GM12878 (cell line): ENCODE data around the gene MARVELD3. TPM values are rescaled to one million over a fixed set of nuclear protein-coding genes. Genes with fewer than 3 reads are reported as not detected.

Experiments used
- BHLHE40 ChIP-seq, 2 experiments: fragments of 450-650 bp in 1 of 2; IDR thresholded peaks; 2 replicates each; pipeline ENCODE4 v1.6.1; 2011 to 2017; ENCODE audit warnings: low read depth in 2 of 2, borderline replicate concordance in 1 of 2, improper control_type of control experiment in 1 of 2, low read length in 1 of 2, mild to moderate bottlenecking in 1 of 2
- FOS ChIP-seq: IDR thresholded peaks from 3 replicates; pipeline ENCODE4 v1.6.1; 2011; ENCODE audit warnings: borderline replicate concordance; ENCODE audit not compliant: insufficient read length; ENCODE audit errors: extremely low read depth
- IRF4 ChIP-seq: IDR thresholded peaks from 2 replicates; pipeline ENCODE4 v1.6.1; 2011; ENCODE audit warnings: low read depth, low read length
- KLF5 ChIP-seq: fragments of 450-650 bp; IDR thresholded peaks from 2 replicates; pipeline ENCODE4 v1.6.1; 2014; ENCODE audit warnings: mild to moderate bottlenecking; ENCODE audit not compliant: partially characterized antibody
- LARP7 ChIP-seq: fragments of 450-650 bp; IDR thresholded peaks from 2 replicates; pipeline ENCODE4 v1.6.1; 2017; ENCODE audit warnings: mild to moderate bottlenecking
- MTA3 ChIP-seq: IDR thresholded peaks from 2 replicates; pipeline ENCODE4 v1.6.1; 2012; ENCODE audit warnings: low read length, inconsistent platforms, borderline replicate concordance
- NBN ChIP-seq: fragments of 450-650 bp; IDR thresholded peaks from 2 replicates; pipeline ENCODE4 v1.6.1; 2016
- NFYA ChIP-seq: IDR thresholded peaks from 2 replicates; pipeline ENCODE4 v1.6.1; 2011; ENCODE audit warnings: low read depth, mild to moderate bottlenecking, low read length, improper control_type of control experiment, borderline replicate concordance
- POLR2AphosphoS2 ChIP-seq: IDR thresholded peaks from 2 replicates; pipeline ENCODE4 v1.6.1; 2011; ENCODE audit warnings: low read depth, mild to moderate bottlenecking, low read length, improper control_type of control experiment, moderate library complexity
- RAD51 ChIP-seq: fragments of 450-650 bp; IDR thresholded peaks from 2 replicates; pipeline ENCODE4 v1.6.1; 2016; ENCODE audit warnings: moderate library complexity, mild to moderate bottlenecking, inconsistent platforms
- TAF1 ChIP-seq: IDR thresholded peaks from 2 replicates; pipeline ENCODE4 v1.6.1; 2011; ENCODE audit warnings: mild to moderate bottlenecking, low read depth, low read length, borderline replicate concordance
- polyA plus RNA-seq, 11 experiments: library from polyadenylated mRNA; depleted of rRNA in 4 of 11; unstranded in 6 of 11; stranded (reverse) in 5 of 11; fragments of >200 nt; fragmentation: Nextera tagmentation in 4 of 11; fragmentation: Illumina TruSeq in 1 of 11; extraction: Ambion mirVana in 4 of 11; extraction: Trizol in 1 of 11; gene quantifications; 1 replicate in 1 of 11; 2 replicates in 10 of 11; pipeline versions ENCODE4 v1.2.1 to v1.2.3, GENCODE V29; 2011 to 2016; ENCODE audit warnings: inconsistent platforms in 2 of 11, missing spikeins in 2 of 11, low read depth in 1 of 11
- total RNA-seq, 4 experiments: library from RNA; depleted of rRNA in 3 of 4; stranded (reverse); fragments of >200 nt in 3 of 4; fragmentation: Illumina TruSeq in 1 of 4; extraction: Trizol in 1 of 4; gene quantifications; 2 replicates each; pipeline versions ENCODE4 v1.2.1 to v1.2.3, GENCODE V29; 2013 to 2021
- TF ChIP-seq, protein P1 (sequence below): fragments of 450-650 bp; IDR thresholded peaks from 2 replicates; pipeline ENCODE4 v1.6.1; 2016; ENCODE audit warnings: mild to moderate bottlenecking
- TF ChIP-seq, protein P2 (sequence below): fragments of 450-650 bp; IDR thresholded peaks from 2 replicates; pipeline ENCODE4 v1.6.1; 2017; ENCODE audit warnings: mild to moderate bottlenecking, moderate library complexity
- TF ChIP-seq, protein P3 (sequence below): fragments of 450-650 bp; formaldehyde crosslinking; IDR thresholded peaks from 2 replicates; pipeline ENCODE4 v1.5.0; 2022; ENCODE audit warnings: mild to moderate bottlenecking, missing genetic modification characterization
- TF ChIP-seq, protein P4 (sequence below): fragments of 450-650 bp; IDR thresholded peaks from 2 replicates; pipeline ENCODE4 v1.6.1; 2016; ENCODE audit warnings: mild to moderate bottlenecking, moderate library complexity, borderline replicate concordance

The MARVELD3 gene
- total and polyA plus RNA-seq, 10 of the 15 experiments (the other 5 are each of a cell fraction or from before 2014, with no cell fraction given) = 0.03 to 0.18 (median 0.09) TPM; not detected in 4

DNA sequence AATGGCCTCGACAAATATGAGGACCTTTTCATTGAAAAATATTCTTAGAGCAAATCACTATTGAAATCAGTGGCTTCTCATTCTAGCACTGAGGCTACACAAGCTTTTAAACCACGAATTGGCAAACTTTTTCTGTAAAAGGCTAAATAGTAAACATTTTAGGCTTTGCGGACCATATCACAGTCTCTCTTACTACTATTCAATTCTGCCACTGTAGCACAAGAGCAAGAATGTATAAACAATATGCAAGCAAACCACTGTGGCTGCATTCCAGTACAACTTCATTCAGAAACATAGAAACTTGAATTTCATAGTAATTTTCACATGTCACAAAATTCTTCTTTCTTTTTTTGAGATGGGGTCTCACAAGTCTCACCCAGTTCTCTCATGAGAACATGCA is 49.4 kb downstream of the MARVELD3 start (continued):
- TF ChIP-seq BHLHE40 (IDR thresholded peaks at IDR 0.05; ENCODE audit: borderline replicate concordance in 1 of 2, low read depth in 2 of 2, low read length in 1 of 2) (no peak), POLR2AphosphoS2 (no peak), RAD51 (no peak), MTA3 (no peak), IRF4 (no peak), TAF1 (no peak), KLF5 (no peak), FOS (no peak), NBN (no peak), LARP7 (no peak), NFYA (no peak)
- TF ChIP-seq, protein P1, sequence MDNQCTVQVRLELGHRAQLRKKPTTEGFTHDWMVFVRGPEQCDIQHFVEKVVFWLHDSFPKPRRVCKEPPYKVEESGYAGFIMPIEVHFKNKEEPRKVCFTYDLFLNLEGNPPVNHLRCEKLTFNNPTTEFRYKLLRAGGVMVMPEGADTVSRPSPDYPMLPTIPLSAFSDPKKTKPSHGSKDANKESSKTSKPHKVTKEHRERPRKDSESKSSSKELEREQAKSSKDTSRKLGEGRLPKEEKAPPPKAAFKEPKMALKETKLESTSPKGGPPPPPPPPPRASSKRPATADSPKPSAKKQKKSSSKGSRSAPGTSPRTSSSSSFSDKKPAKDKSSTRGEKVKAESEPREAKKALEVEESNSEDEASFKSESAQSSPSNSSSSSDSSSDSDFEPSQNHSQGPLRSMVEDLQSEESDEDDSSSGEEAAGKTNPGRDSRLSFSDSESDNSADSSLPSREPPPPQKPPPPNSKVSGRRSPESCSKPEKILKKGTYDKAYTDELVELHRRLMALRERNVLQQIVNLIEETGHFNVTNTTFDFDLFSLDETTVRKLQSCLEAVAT = no peak
- TF ChIP-seq, protein P2, sequence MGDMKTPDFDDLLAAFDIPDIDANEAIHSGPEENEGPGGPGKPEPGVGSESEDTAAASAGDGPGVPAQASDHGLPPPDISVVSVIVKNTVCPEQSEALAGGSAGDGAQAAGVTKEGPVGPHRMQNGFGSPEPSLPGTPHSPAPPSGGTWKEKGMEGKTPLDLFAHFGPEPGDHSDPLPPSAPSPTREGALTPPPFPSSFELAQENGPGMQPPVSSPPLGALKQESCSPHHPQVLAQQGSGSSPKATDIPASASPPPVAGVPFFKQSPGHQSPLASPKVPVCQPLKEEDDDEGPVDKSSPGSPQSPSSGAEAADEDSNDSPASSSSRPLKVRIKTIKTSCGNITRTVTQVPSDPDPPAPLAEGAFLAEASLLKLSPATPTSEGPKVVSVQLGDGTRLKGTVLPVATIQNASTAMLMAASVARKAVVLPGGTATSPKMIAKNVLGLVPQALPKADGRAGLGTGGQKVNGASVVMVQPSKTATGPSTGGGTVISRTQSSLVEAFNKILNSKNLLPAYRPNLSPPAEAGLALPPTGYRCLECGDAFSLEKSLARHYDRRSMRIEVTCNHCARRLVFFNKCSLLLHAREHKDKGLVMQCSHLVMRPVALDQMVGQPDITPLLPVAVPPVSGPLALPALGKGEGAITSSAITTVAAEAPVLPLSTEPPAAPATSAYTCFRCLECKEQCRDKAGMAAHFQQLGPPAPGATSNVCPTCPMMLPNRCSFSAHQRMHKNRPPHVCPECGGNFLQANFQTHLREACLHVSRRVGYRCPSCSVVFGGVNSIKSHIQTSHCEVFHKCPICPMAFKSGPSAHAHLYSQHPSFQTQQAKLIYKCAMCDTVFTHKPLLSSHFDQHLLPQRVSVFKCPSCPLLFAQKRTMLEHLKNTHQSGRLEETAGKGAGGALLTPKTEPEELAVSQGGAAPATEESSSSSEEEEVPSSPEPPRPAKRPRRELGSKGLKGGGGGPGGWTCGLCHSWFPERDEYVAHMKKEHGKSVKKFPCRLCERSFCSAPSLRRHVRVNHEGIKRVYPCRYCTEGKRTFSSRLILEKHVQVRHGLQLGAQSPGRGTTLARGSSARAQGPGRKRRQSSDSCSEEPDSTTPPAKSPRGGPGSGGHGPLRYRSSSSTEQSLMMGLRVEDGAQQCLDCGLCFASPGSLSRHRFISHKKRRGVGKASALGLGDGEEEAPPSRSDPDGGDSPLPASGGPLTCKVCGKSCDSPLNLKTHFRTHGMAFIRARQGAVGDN = no peak
- TF ChIP-seq, protein P3, sequence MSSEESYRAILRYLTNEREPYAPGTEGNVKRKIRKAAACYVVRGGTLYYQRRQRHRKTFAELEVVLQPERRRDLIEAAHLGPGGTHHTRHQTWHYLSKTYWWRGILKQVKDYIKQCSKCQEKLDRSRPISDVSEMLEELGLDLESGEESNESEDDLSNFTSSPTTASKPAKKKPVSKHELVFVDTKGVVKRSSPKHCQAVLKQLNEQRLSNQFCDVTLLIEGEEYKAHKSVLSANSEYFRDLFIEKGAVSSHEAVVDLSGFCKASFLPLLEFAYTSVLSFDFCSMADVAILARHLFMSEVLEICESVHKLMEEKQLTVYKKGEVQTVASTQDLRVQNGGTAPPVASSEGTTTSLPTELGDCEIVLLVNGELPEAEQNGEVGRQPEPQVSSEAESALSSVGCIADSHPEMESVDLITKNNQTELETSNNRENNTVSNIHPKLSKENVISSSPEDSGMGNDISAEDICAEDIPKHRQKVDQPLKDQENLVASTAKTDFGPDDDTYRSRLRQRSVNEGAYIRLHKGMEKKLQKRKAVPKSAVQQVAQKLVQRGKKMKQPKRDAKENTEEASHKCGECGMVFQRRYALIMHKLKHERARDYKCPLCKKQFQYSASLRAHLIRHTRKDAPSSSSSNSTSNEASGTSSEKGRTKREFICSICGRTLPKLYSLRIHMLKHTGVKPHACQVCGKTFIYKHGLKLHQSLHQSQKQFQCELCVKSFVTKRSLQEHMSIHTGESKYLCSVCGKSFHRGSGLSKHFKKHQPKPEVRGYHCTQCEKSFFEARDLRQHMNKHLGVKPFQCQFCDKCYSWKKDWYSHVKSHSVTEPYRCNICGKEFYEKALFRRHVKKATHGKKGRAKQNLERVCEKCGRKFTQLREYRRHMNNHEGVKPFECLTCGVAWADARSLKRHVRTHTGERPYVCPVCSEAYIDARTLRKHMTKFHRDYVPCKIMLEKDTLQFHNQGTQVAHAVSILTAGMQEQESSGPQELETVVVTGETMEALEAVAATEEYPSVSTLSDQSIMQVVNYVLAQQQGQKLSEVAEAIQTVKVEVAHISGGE = no peak
- TF ChIP-seq, protein P4, sequence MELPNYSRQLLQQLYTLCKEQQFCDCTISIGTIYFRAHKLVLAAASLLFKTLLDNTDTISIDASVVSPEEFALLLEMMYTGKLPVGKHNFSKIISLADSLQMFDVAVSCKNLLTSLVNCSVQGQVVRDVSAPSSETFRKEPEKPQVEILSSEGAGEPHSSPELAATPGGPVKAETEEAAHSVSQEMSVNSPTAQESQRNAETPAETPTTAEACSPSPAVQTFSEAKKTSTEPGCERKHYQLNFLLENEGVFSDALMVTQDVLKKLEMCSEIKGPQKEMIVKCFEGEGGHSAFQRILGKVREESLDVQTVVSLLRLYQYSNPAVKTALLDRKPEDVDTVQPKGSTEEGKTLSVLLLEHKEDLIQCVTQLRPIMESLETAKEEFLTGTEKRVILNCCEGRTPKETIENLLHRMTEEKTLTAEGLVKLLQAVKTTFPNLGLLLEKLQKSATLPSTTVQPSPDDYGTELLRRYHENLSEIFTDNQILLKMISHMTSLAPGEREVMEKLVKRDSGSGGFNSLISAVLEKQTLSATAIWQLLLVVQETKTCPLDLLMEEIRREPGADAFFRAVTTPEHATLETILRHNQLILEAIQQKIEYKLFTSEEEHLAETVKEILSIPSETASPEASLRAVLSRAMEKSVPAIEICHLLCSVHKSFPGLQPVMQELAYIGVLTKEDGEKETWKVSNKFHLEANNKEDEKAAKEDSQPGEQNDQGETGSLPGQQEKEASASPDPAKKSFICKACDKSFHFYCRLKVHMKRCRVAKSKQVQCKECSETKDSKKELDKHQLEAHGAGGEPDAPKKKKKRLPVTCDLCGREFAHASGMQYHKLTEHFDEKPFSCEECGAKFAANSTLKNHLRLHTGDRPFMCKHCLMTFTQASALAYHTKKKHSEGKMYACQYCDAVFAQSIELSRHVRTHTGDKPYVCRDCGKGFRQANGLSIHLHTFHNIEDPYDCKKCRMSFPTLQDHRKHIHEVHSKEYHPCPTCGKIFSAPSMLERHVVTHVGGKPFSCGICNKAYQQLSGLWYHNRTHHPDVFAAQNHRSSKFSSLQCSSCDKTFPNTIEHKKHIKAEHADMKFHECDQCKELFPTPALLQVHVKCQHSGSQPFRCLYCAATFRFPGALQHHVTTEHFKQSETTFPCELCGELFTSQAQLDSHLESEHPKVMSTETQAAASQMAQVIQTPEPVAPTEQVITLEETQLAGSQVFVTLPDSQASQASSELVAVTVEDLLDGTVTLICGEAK = no peak
